AG04450 (cell line): Measurements from ENCODE around the gene TSHZ1. TPM values are rescaled to one million over a fixed set of nuclear protein-coding genes. Genes with fewer than 3 reads are reported as not detected.

ENCODE experiments used
- CTCF ChIA-PET: fragments of 300-600, 350-600 bp; formaldehyde crosslinking; extraction: SDS; loops from one replicate; lab custom pipeline; 2022; ENCODE audit warnings: antibody characterized with exemption, inconsistent platforms; lab: Charles Lee
- POLR2A ChIA-PET: fragments of 350-600 bp; formaldehyde crosslinking; extraction: SDS; loops from one replicate; lab custom pipeline; 2021; ENCODE audit warnings: antibody characterized with exemption, inconsistent platforms; lab: Yijun Ruan, JAX
- DNase-seq: peaks from one replicate; pipeline ENCODE4 v3.0.0-alpha.2; 2011; ENCODE audit warnings: low read depth, low spot score
- H3K27ac ChIP-seq: one replicate; pipeline ENCODE4 v1.5.1; 2012; ENCODE audit warnings: low read depth, low read length, control low read depth
- H3K27me3 ChIP-seq: one replicate; pipeline ENCODE4 v1.6.0; 2012; ENCODE audit warnings: low read length; ENCODE audit not compliant: control insufficient read depth, insufficient read depth
- H3K4me3 ChIP-seq: 2 replicates; pipeline ENCODE4 v1.5.1; 2011; ENCODE audit warnings: mild to moderate bottlenecking, low read depth, low read length, control low read depth
- H3K9me3 ChIP-seq: 2 replicates; pipeline ENCODE4 v1.5.1; 2012; ENCODE audit warnings: low read length; ENCODE audit not compliant: control insufficient read depth, insufficient read depth
- CTCF ChIP-seq: IDR thresholded peaks from 2 replicates; pipeline ENCODE4 v1.5.1; 2011; ENCODE audit warnings: low read depth, low read length, control low read depth, inconsistent platforms
- polyA plus RNA-seq: library from polyadenylated mRNA; depleted of rRNA; stranded (reverse); fragments of >200 nt; gene quantifications from 2 replicates; pipeline ENCODE4 v1.2.3, GENCODE V29; 2011

Gene TSHZ1
- polyA plus RNA-seq, 1 experiment: 3.9 TPM

GRCh38 chr18:75200605-75201280 lies 9.9 kb upstream of the TSHZ1 start:
- no peak overlapping the region for H3K27ac ChIP-seq
- no peak for DNase-seq
- no peak for TF ChIP-seq CTCF
- CTCF ChIA-PET: no interaction called here
- no peaks in the 10 kb centered on the region; the same call in 1 of the 2 replicates for H3K9me3 ChIP-seq
- POLR2A ChIA-PET: no interaction called here
- H3K4me3 ChIP-seq: no peak overlapping the region
- H3K27me3 ChIP-seq: peaks cover 2% of the 10 kb centered on the region

- CTCF ChIA-PET: no interaction called here
- DNase-seq: no peak
- POLR2A ChIA-PET: interaction anchor here (0.8 kb wide), 1 partner anchor 208 kb away, joined by 4 read pairs; no protein-coding TSS in a partner anchor
Observed at GRCh38 chr18:75201282-75202270, 9.0 kb upstream of the TSHZ1 start.

GRCh38 chr18:75202696-75203365 lies 7.8 kb upstream of the TSHZ1 start:
- H3K27ac ChIP-seq: no peak overlapping the region
- ChIA-PET CTCF (no interaction called here), POLR2A (interaction anchor here (0.6 to 0.8 kb wide), 2 partner anchors 206 to 607 kb away, joined by 3 to 4 read pairs; no protein-coding TSS in a partner anchor)

More at GRCh38 chr18:75201282-75202270, 9.0 kb upstream of the TSHZ1 start:
- Histone ChIP-seq H3K9me3 (no peaks in the 10 kb centered on the region; the same call in 1 of the 2 replicates), H3K4me3 (no peak overlapping the region), H3K27ac (no peak overlapping the region), H3K27me3 (peaks cover 2% of the 10 kb centered on the region)
- no peak for TF ChIP-seq CTCF

More at GRCh38 chr18:75202696-75203365, 7.8 kb upstream of the TSHZ1 start:
- peaks cover 2% of the 10 kb centered on the region for H3K27me3 ChIP-seq
- H3K9me3 ChIP-seq: no peaks in the 10 kb centered on the region; the same call in 1 of the 2 replicates
- TF ChIP-seq CTCF: no peak
- H3K4me3 ChIP-seq: no peak overlapping the region
- DNase-seq: no peak
